H1 (cell line): ENCODE results near the gene TRAK1. TPM values are rescaled to one million over a fixed set of nuclear protein-coding genes. Genes with fewer than 3 reads are reported as not detected.

Source experiments
- CTCF ChIA-PET: fragments of 300-600 bp; sonication (Branson Sonifier 250); formaldehyde crosslinking; loops from one replicate; lab custom pipeline; 2021; ENCODE audit not compliant: partially characterized antibody; lab: Charles Lee
- POLR2A ChIA-PET: fragments of 300-600 bp; sonication (Branson Sonifier 250); formaldehyde crosslinking; loops from one replicate; lab custom pipeline; 2021; ENCODE audit warnings: inconsistent platforms; ENCODE audit not compliant: partially characterized antibody; lab: Charles Lee
- DNase-seq, 2 experiments: peaks; one replicate each; pipeline versions ENCODE4 v3.0.0 to v3.0.0-alpha.2; 2010 to 2022; ENCODE audit warnings: low spot score in 2 of 2, low read depth in 1 of 2, mixed read lengths in 1 of 2
- FAIRE-seq: peaks from 2 replicates; lab custom pipeline; 2011; peaks lifted over from hg19 to GRCh38; lab: Jason Lieb, UNC
- H2AFZ ChIP-seq: 2 replicates; pipeline ENCODE4 v1.8.1; 2012; ENCODE audit warnings: low read length, inconsistent platforms
- H2AK5ac ChIP-seq: 2 replicates; pipeline ENCODE4 v1.6.1; 2013; ENCODE audit warnings: low read depth, low read length
- H2BK120ac ChIP-seq: replicated peaks from 2 replicates; pipeline ENCODE3; 2013; ENCODE audit warnings: low read depth, low read length, inconsistent platforms
- H2BK12ac ChIP-seq: 2 replicates; pipeline ENCODE4 v1.6.1; 2013; ENCODE audit warnings: low read depth, low read length
- H2BK15ac ChIP-seq: 2 replicates; pipeline ENCODE4 v1.6.1; 2013; ENCODE audit warnings: low read length
- H2BK20ac ChIP-seq: 2 replicates; pipeline ENCODE4 v1.6.1; 2013; ENCODE audit warnings: low read length
- H2BK5ac ChIP-seq: 2 replicates; pipeline ENCODE4 v1.6.1; 2013; ENCODE audit warnings: low read depth, low read length
- H3K14ac ChIP-seq: 2 replicates; pipeline ENCODE4 v1.6.1; 2013; ENCODE audit warnings: inconsistent platforms; ENCODE audit not compliant: insufficient read length
- H3K18ac ChIP-seq: 2 replicates; pipeline ENCODE4 v1.6.1; 2013; ENCODE audit warnings: low read length; ENCODE audit errors: extremely low read depth
- H3K23ac ChIP-seq: 2 replicates; pipeline ENCODE4 v1.6.1; 2013; ENCODE audit warnings: inconsistent platforms; ENCODE audit not compliant: insufficient read length
- H3K23me2 ChIP-seq: 2 replicates; pipeline ENCODE4 v1.6.1; 2013; ENCODE audit warnings: low read depth, low read length
- H3K27ac ChIP-seq: 2 replicates; pipeline ENCODE4 v1.6.1; 2011; ENCODE audit warnings: low read depth, low read length, inconsistent platforms
- H3K27me3 ChIP-seq, 4 experiments: replicated peaks in 1 of 4; 1 replicate in 1 of 4; 2 replicates in 3 of 4; pipeline versions ENCODE4 v1.6.1 to v1.8.1; 2011 to 2013; ENCODE audit warnings: low read length in 3 of 4, mild to moderate bottlenecking in 3 of 4, inconsistent platforms in 2 of 4, mixed read lengths in 2 of 4, moderate library complexity in 1 of 4; ENCODE audit not compliant: control insufficient read depth in 3 of 4, insufficient read depth in 3 of 4; ENCODE audit errors: extremely low read depth in 1 of 4
- H3K36me3 ChIP-seq, 4 experiments: 2 replicates each; pipeline versions ENCODE4 v1.6.1 to v1.8.1; 2011 to 2013; ENCODE audit warnings: mild to moderate bottlenecking in 4 of 4, low read length in 3 of 4, moderate library complexity in 2 of 4, control low read depth in 1 of 4, inconsistent platforms in 1 of 4; ENCODE audit not compliant: insufficient read depth in 4 of 4, control insufficient read depth in 2 of 4
- H3K4ac ChIP-seq: replicated peaks from 2 replicates; pipeline ENCODE3; 2013; ENCODE audit warnings: low read length, low read depth, mixed read lengths, inconsistent platforms; ENCODE audit not compliant: insufficient read length
- H3K4me1 ChIP-seq, 4 experiments: replicated peaks in 1 of 4; 1 replicate in 1 of 4; 2 replicates in 3 of 4; pipeline versions ENCODE4 v1.6.1 to v1.8.1; 2011 to 2013; ENCODE audit warnings: low read length in 3 of 4, inconsistent platforms in 2 of 4, mixed read lengths in 1 of 4; ENCODE audit not compliant: insufficient read depth in 4 of 4, control insufficient read depth in 3 of 4
- H3K4me2 ChIP-seq, 2 experiments: 2 replicates each; pipeline versions ENCODE4 v1.6.1 to v1.8.1; 2011 to 2013; ENCODE audit warnings: low read depth in 2 of 2, low read length in 2 of 2, control low read depth in 1 of 2, inconsistent platforms in 1 of 2, mild to moderate bottlenecking in 1 of 2; ENCODE audit not compliant: insufficient read depth in 1 of 2
- H3K4me3 ChIP-seq, 4 experiments: fragments of 200-600, 300-600 bp in 1 of 4; sonication (generic), shearing (Covaris generic), sonication (Bioruptor Twin) in 1 of 4; 2 replicates each; pipeline versions ENCODE4 v1.5.1 to v1.8.1; 2011 to 2016; ENCODE audit warnings: low read length in 4 of 4, low read depth in 3 of 4, control low read depth in 2 of 4, inconsistent platforms in 2 of 4, mild to moderate bottlenecking in 2 of 4, mixed read lengths in 1 of 4, moderate library complexity in 1 of 4; ENCODE audit not compliant: insufficient read depth in 2 of 4; ENCODE audit errors: extremely low read depth in 1 of 4
- H3K56ac ChIP-seq: replicated peaks from 2 replicates; pipeline ENCODE3; 2013; ENCODE audit warnings: low read depth, mild to moderate bottlenecking, mixed read lengths, low read length, inconsistent platforms; ENCODE audit not compliant: insufficient read length
- H3K79me1 ChIP-seq: 2 replicates; pipeline ENCODE4 v1.6.1; 2013; ENCODE audit warnings: low read depth, low read length, control low read depth
- H3K79me2 ChIP-seq, 2 experiments: 2 replicates each; pipeline versions ENCODE4 v1.6.1 to v1.8.1; 2012 to 2013; ENCODE audit warnings: low read length in 2 of 2, mild to moderate bottlenecking in 2 of 2, inconsistent platforms in 1 of 2; ENCODE audit not compliant: insufficient read depth in 2 of 2, control insufficient read depth in 1 of 2
- H3K9ac ChIP-seq, 4 experiments: replicated peaks in 1 of 4; 1 replicate in 1 of 4; 2 replicates in 3 of 4; pipeline versions ENCODE4 v1.6.1 to v1.8.1; 2011 to 2013; ENCODE audit warnings: low read depth in 3 of 4, low read length in 3 of 4, control low read depth in 2 of 4, mild to moderate bottlenecking in 2 of 4, moderate library complexity in 2 of 4, inconsistent platforms in 1 of 4; ENCODE audit errors: extremely low read depth in 1 of 4
- H3K9me3 ChIP-seq, 2 experiments: 2 replicates each; pipeline versions ENCODE4 v1.6.1 to v1.8.1; 2012 to 2013; ENCODE audit warnings: mild to moderate bottlenecking in 2 of 2, moderate library complexity in 2 of 2, control low read depth in 1 of 2, inconsistent platforms in 1 of 2, low read depth in 1 of 2, low read length in 1 of 2, mixed read lengths in 1 of 2; ENCODE audit not compliant: insufficient read depth in 2 of 2
- H4K20me1 ChIP-seq, 2 experiments: replicated peaks in 1 of 2; 2 replicates each; pipeline versions ENCODE3 to v1.8.1; 2011 to 2013; ENCODE audit warnings: inconsistent platforms in 2 of 2, low read length in 2 of 2, mild to moderate bottlenecking in 1 of 2; ENCODE audit not compliant: insufficient read depth in 2 of 2, control insufficient read depth in 1 of 2
- H4K5ac ChIP-seq: 2 replicates; pipeline ENCODE4 v1.6.1; 2013; ENCODE audit warnings: low read length, low read depth, mixed read lengths, inconsistent platforms; ENCODE audit not compliant: insufficient read length
- H4K8ac ChIP-seq: 2 replicates; pipeline ENCODE4 v1.8.0; 2013; ENCODE audit warnings: mild to moderate bottlenecking, moderate library complexity, low read length, inconsistent platforms; ENCODE audit not compliant: insufficient read depth; ENCODE audit errors: extremely low read depth
- H4K91ac ChIP-seq: replicated peaks from 2 replicates; pipeline ENCODE3; 2013; ENCODE audit warnings: low read length, mixed read lengths, inconsistent platforms; ENCODE audit not compliant: insufficient read length
- NANOG ChIP-seq: IDR thresholded peaks from 2 replicates; pipeline ENCODE4 v1.6.1; 2011; ENCODE audit warnings: low read length, low read depth, mild to moderate bottlenecking, inconsistent platforms; ENCODE audit not compliant: insufficient read depth, poor library complexity, severe bottlenecking
- WGBS, 2 experiments: shearing (Covaris generic) in 1 of 2; methylation state at CpG; one replicate each; pipeline versions ENCODE4 v1.1.6 to v1.1.7; 2013 to 2015; ENCODE audit warnings: low lambda C conversion rate in 2 of 2, mixed read lengths in 2 of 2, inconsistent platforms in 1 of 2, low coverage in 1 of 2, missing lambda C conversion rate in 1 of 2; ENCODE audit not compliant: insufficient replicate concordance in 2 of 2, insufficient coverage in 1 of 2, insufficient read length in 1 of 2; ENCODE audit errors: extremely low coverage in 1 of 2, missing lambda C conversion rate in 1 of 2; 5-methylcytosine and 5-hydroxymethylcytosine counted together
- polyA plus RNA-seq, 7 experiments: library from polyadenylated mRNA; depleted of rRNA in 3 of 7; stranded (reverse) in 5 of 7; unstranded in 2 of 7; fragments of >200 nt in 5 of 7; fragments of 200-250 nt in 2 of 7; gene quantifications; 1 replicate in 5 of 7; 2 replicates in 1 of 7; 4 replicates in 1 of 7; pipeline versions ENCODE4 v1.2.1 to v1.2.3, GENCODE V29; 2011 to 2013; ENCODE audit warnings: missing spikeins in 2 of 7, mixed read lengths in 2 of 7
- total RNA-seq: library from RNA; stranded (reverse); fragmentation: NEBNext Ultra II Directional; extraction: Animal tissue kit (Norgen Biotek cat#: 25700); gene quantifications from 2 replicates; pipeline ENCODE4 v1.2.1, GENCODE V29; 2021

Gene TRAK1
- total and polyA plus RNA-seq, 2 of the 8 experiments (the other 6 are each of a cell fraction or from before 2014, with no cell fraction given) = 21.3 to 32.7 TPM

GRCh38 chr3:42094691-42095391 is 3.7 kb downstream of the TRAK1 start:
- no peak overlapping the region for H2AFZ ChIP-seq
- no peaks in the 10 kb centered on the region for H3K27me3 ChIP-seq
- no peak overlapping the region for H3K56ac ChIP-seq
- H3K18ac ChIP-seq = no peak overlapping the region
- H2BK12ac ChIP-seq = no peak overlapping the region
- DNase-seq = no peak
- H3K23me2 ChIP-seq = no peaks in the 10 kb centered on the region
- CTCF ChIA-PET = interaction anchor here (0.6 to 3.1 kb wide), 9 partner anchors 8 to 99 kb away, joined by 3 to 14 read pairs (median 4); no protein-coding TSS in a partner anchor
- H2AK5ac ChIP-seq = no peak overlapping the region
- H2BK15ac ChIP-seq = no peak overlapping the region
- H3K4ac ChIP-seq = no peak overlapping the region
- H4K91ac ChIP-seq = no peak overlapping the region
- H3K9ac ChIP-seq = no peak overlapping the region
- no peak overlapping the region for H4K8ac ChIP-seq
- H3K79me1 ChIP-seq = no peaks in the 10 kb centered on the region; the same call in 1 of the 2 replicates
- no peak overlapping the region for H2BK120ac ChIP-seq
- no peak overlapping the region for H3K14ac ChIP-seq
- POLR2A ChIA-PET = interaction anchor here (0.7 to 1.4 kb wide), 2 partner anchors 11 to 48 kb away, joined by 3 read pairs; no protein-coding TSS in a partner anchor
- no peaks in the 10 kb centered on the region for H3K9me3 ChIP-seq
- no peak overlapping the region for H2BK5ac ChIP-seq
- WGBS, 2 experiments = 86% methylated on average over 4 of the region's 4 CpGs; no CpG with 5 or more reads in 1 of the 2 experiments
- FAIRE-seq = no peak
- H3K4me2 ChIP-seq = no peak overlapping the region
- H4K20me1 ChIP-seq = no peaks in the 10 kb centered on the region
- H3K4me1 ChIP-seq = peaks cover 2 to 10% (median 3%) of the 10 kb centered on the region in 4 experiments; a peak in 6 of 7 replicates
- no peak overlapping the region for H3K23ac ChIP-seq
- H3K79me2 ChIP-seq = no peaks in the 10 kb centered on the region; a peak in 1 of 4 replicates
- no peak overlapping the region for H4K5ac ChIP-seq
- H3K27ac ChIP-seq = no peak overlapping the region
- TF ChIP-seq NANOG = no peak
- no peak overlapping the region for H2BK20ac ChIP-seq
- no peak overlapping the region for H3K4me3 ChIP-seq
- H3K36me3 ChIP-seq = peaks cover 0 to 3% (median 0%) of the 10 kb centered on the region in 4 experiments; a peak in 1 of 8 replicates
